Fibroblast of the aortic adventitia (primary cell): ENCODE measurements around the gene GNAL. TPM values are rescaled to one million over a fixed set of nuclear protein-coding genes. Genes with fewer than 3 reads are reported as not detected.

Experiments
- DNase-seq: peaks from one replicate; pipeline ENCODE4 v3.0.0-alpha.2; 2010; ENCODE audit warnings: low read depth
- H3K4me3 ChIP-seq: 2 replicates; pipeline ENCODE4 v1.5.1; 2011; ENCODE audit warnings: low read depth, mild to moderate bottlenecking, control low read depth, low read length, moderate library complexity
- CTCF ChIP-seq: IDR thresholded peaks from 2 replicates; pipeline ENCODE4 v1.5.1; 2011; ENCODE audit warnings: mild to moderate bottlenecking, low read length, control low read depth, inconsistent platforms; ENCODE audit not compliant: insufficient read depth
- total RNA-seq: library from RNA; depleted of rRNA; stranded (reverse); fragments of >200 nt; gene quantifications from 2 replicates; pipeline ENCODE4 v1.2.3, GENCODE V29; 2012; ENCODE audit warnings: low replicate concordance

The GNAL gene
- total RNA-seq, 1 donor, result 0.63 TPM

DNA sequence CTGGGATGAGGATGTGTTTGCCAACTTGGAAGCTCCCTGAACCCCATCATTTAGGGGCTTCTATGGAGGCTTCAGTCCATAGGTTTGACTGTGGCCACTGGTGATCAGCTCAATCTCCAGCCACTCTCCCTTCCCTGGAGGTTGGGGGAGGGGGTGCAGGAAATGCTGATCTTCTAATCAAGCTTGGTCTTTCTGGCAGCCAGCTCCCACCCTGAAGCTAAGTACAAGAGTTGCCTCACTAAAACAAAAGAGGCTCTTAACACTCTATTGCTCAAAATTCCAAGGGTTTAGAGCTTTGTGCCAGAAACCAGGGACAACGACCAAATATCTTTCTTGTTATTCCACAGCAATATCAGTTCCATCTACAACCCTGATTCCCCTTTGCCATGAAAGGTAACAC, 238.4 kb downstream of the GNAL start:
- no peak overlapping the region for H3K4me3 ChIP-seq
- no peak for DNase-seq
- no peak for TF ChIP-seq CTCF

- no peak for TF ChIP-seq CTCF
- no peak overlapping the region for H3K4me3 ChIP-seq
- DNase-seq, result no peak
Observed at GRCh38 chr18:11932393-11932792, 243.3 kb downstream of the GNAL start.

Other genes with a start within 250 kb of the GNAL start
- gene SLC35G4, start 79.7 kb upstream of the GNAL start, total RNA-seq, result not detected in 2 replicates
- 34.5 and 61.7 TPM in 2 replicates for gene CHMP1B, start 162.1 kb downstream of the GNAL start, total RNA-seq
- 24.0 and 65.0 TPM in 2 replicates for gene MPPE1, start 219.1 kb downstream of the GNAL start, total RNA-seq